Activated T-cell treated with anti-CD3 and anti-CD28 coated beads, Interleukin-2, amount 50 U/mL, for 4 hours (primary cell): ENCODE data around the gene PROKR2. TPM values are rescaled to one million over a fixed set of nuclear protein-coding genes. Genes with fewer than 3 reads are reported as not detected.

Experiments
- ATAC-seq, 2 donors: fragments of 200-7000 bp; cut with Tn5 transposase; one replicate each; pipeline ENCODE4 v1.10.0; 2021
- DNase-seq: peaks from one replicate; pipeline ENCODE4 v3.0.0-alpha.2; 2020
- H3K27me3 Mint-ChIP-seq: one replicate; pipeline ENCODE4 v1.8.0; 2021; ENCODE audit warnings: low read depth, mixed read lengths
- H3K36me3 Mint-ChIP-seq: one replicate; pipeline ENCODE4 v1.8.0; 2022; ENCODE audit warnings: mixed read lengths; ENCODE audit not compliant: insufficient read depth
- H3K4me1 Mint-ChIP-seq: one replicate; pipeline ENCODE4 v1.8.0; 2021; ENCODE audit warnings: low read depth, mixed read lengths
- H3K4me3 Mint-ChIP-seq: one replicate; pipeline ENCODE4 v1.8.0; 2021; ENCODE audit warnings: mild to moderate bottlenecking, moderate library complexity, mixed read lengths
- H3K9me3 Mint-ChIP-seq: one replicate; pipeline ENCODE4 v1.8.0; 2021; ENCODE audit warnings: mixed read lengths
- total RNA-seq, 3 donors: library from RNA; stranded (reverse); gene quantifications; one replicate each; pipeline ENCODE4 v1.2.1, GENCODE V29; 2021

PROKR2 gene
- total RNA-seq, result not detected

- Mint-ChIP-seq H3K4me1 (peaks cover 2% of the 10 kb centered on the region), H3K4me3 (no peak within 1 kb of the TSS), H3K9me3 (no peaks in the 10 kb centered on the region), H3K36me3 (no peaks in the 10 kb centered on the region), H3K27me3 (peaks cover 52% of the 10 kb centered on the region)
- no peak for DNase-seq
- peak; percentile 43 to 47 for ATAC-seq
Measured at GRCh38 chr20:5316188-5317158, at the start of gene PROKR2. Gene PROKR2 (minus strand): TSS chr20:5316954. CDS start chr20:5314369, 2,585 bp downstream.

- ATAC-seq (no peak), DNase-seq (no peak)
- Mint-ChIP-seq H3K9me3 (peaks cover 27% of the 10 kb centered on the region), H3K4me1 (no peaks in the 10 kb centered on the region), H3K4me3 (no peak overlapping the region), H3K27me3 (peaks cover 21% of the 10 kb centered on the region), H3K36me3 (peaks cover 3% of the 10 kb centered on the region)
Measured at GRCh38 chr20:5364997-5365597, 48.3 kb upstream of the PROKR2 start.

- Mint-ChIP-seq H3K4me1 (no peaks in the 10 kb centered on the region), H3K9me3 (peaks cover 34% of the 10 kb centered on the region), H3K4me3 (no peak overlapping the region), H3K36me3 (peaks cover 3% of the 10 kb centered on the region), H3K27me3 (peaks cover 21% of the 10 kb centered on the region)
- no peak for ATAC-seq
- no peak for DNase-seq
Measured at GRCh38 chr20:5364136-5364821, 47.5 kb upstream of the PROKR2 start.

- H3K27me3 Mint-ChIP-seq, result peaks cover 25% of the 10 kb centered on the region
- DNase-seq (no peak), ATAC-seq (no peak)
- H3K36me3 Mint-ChIP-seq, result peaks cover 6% of the 10 kb centered on the region
- H3K9me3 Mint-ChIP-seq, result peaks cover 39% of the 10 kb centered on the region
- no peak overlapping the region for H3K4me3 Mint-ChIP-seq
- no peaks in the 10 kb centered on the region for H3K4me1 Mint-ChIP-seq
Measured at GRCh38 chr20:5362771-5363170, 46.0 kb upstream of the PROKR2 start.

GRCh38 chr20:5361176-5361575 is 44.4 kb upstream of the PROKR2 start:
- Mint-ChIP-seq H3K4me1 (no peaks in the 10 kb centered on the region), H3K27me3 (peaks cover 22% of the 10 kb centered on the region), H3K36me3 (peaks cover 6% of the 10 kb centered on the region)

GRCh38 chr20:5357946-5358345 is 41.2 kb upstream of the PROKR2 start:
- ATAC-seq (no peak), DNase-seq (no peak)
- peaks cover 6% of the 10 kb centered on the region for H3K4me1 Mint-ChIP-seq
- peaks cover 3% of the 10 kb centered on the region for H3K36me3 Mint-ChIP-seq
- no peak overlapping the region for H3K4me3 Mint-ChIP-seq
- peaks cover 11% of the 10 kb centered on the region for H3K27me3 Mint-ChIP-seq
- H3K9me3 Mint-ChIP-seq, result peaks cover 18% of the 10 kb centered on the region

More at GRCh38 chr20:5361176-5361575, 44.4 kb upstream of the PROKR2 start:
- no peak for ATAC-seq
- Mint-ChIP-seq H3K4me3 (no peak overlapping the region), H3K9me3 (peaks cover 37% of the 10 kb centered on the region)
- no peak for DNase-seq

GRCh38 chr20:5356941-5357340 is 40.2 kb upstream of the PROKR2 start:
- ATAC-seq, result no peak
- H3K27me3 Mint-ChIP-seq, result peaks cover 14% of the 10 kb centered on the region
- peaks cover 7% of the 10 kb centered on the region for H3K4me1 Mint-ChIP-seq
- no peak overlapping the region for H3K4me3 Mint-ChIP-seq
- peaks cover 3% of the 10 kb centered on the region for H3K36me3 Mint-ChIP-seq
- no peak for DNase-seq
- H3K9me3 Mint-ChIP-seq, result peaks cover 16% of the 10 kb centered on the region

GRCh38 chr20:5354901-5355300 is 38.1 kb upstream of the PROKR2 start:
- no peak for ATAC-seq
- Mint-ChIP-seq H3K9me3 (peaks cover 10% of the 10 kb centered on the region), H3K4me1 (peaks cover 7% of the 10 kb centered on the region), H3K36me3 (peaks cover 3% of the 10 kb centered on the region), H3K27me3 (peaks cover 20% of the 10 kb centered on the region), H3K4me3 (no peak overlapping the region)
- DNase-seq, result no peak

GRCh38 chr20:5353624-5354496 is 37.1 kb upstream of the PROKR2 start:
- peak; percentile 66 to 75 for ATAC-seq
- H3K9me3 Mint-ChIP-seq, result peaks cover 5% of the 10 kb centered on the region
- peaks cover 3% of the 10 kb centered on the region for H3K36me3 Mint-ChIP-seq
- no peak overlapping the region for H3K4me3 Mint-ChIP-seq
- peaks cover 7% of the 10 kb centered on the region for H3K4me1 Mint-ChIP-seq
- DNase-seq, result no peak
- H3K27me3 Mint-ChIP-seq, result peaks cover 18% of the 10 kb centered on the region

- ATAC-seq (no peak), DNase-seq (no peak)
- no peak overlapping the region for H3K4me3 Mint-ChIP-seq
- H3K27me3 Mint-ChIP-seq, result peaks cover 12% of the 10 kb centered on the region
- H3K4me1 Mint-ChIP-seq, result peaks cover 7% of the 10 kb centered on the region
- H3K36me3 Mint-ChIP-seq, result no peaks in the 10 kb centered on the region
- no peaks in the 10 kb centered on the region for H3K9me3 Mint-ChIP-seq
Measured at GRCh38 chr20:5349448-5349847, 32.7 kb upstream of the PROKR2 start.

GRCh38 chr20:5342021-5342420 is 25.3 kb upstream of the PROKR2 start:
- peaks cover 9% of the 10 kb centered on the region for H3K27me3 Mint-ChIP-seq
- DNase-seq, result no peak
- no peak overlapping the region for H3K4me3 Mint-ChIP-seq
- no peak for ATAC-seq
- H3K9me3 Mint-ChIP-seq, result peaks cover 5% of the 10 kb centered on the region
- no peaks in the 10 kb centered on the region for H3K36me3 Mint-ChIP-seq
- H3K4me1 Mint-ChIP-seq, result no peaks in the 10 kb centered on the region

- Mint-ChIP-seq H3K4me1 (no peaks in the 10 kb centered on the region), H3K4me3 (no peak overlapping the region), H3K27me3 (peaks cover 37% of the 10 kb centered on the region), H3K36me3 (no peaks in the 10 kb centered on the region), H3K9me3 (no peaks in the 10 kb centered on the region)
- ATAC-seq (no peak), DNase-seq (no peak)
Measured at GRCh38 chr20:5331340-5331739, 14.6 kb upstream of the PROKR2 start.

GRCh38 chr20:5328268-5328667 is 11.5 kb upstream of the PROKR2 start:
- Mint-ChIP-seq H3K9me3 (no peaks in the 10 kb centered on the region), H3K27me3 (peaks cover 24% of the 10 kb centered on the region), H3K4me1 (no peaks in the 10 kb centered on the region), H3K4me3 (no peak overlapping the region), H3K36me3 (no peaks in the 10 kb centered on the region)
- no peak for ATAC-seq
- DNase-seq, result no peak

GRCh38 chr20:5327356-5327755 is 10.6 kb upstream of the PROKR2 start:
- DNase-seq, result no peak
- no peaks in the 10 kb centered on the region for H3K4me1 Mint-ChIP-seq

More at GRCh38 chr20:5327356-5327755, 10.6 kb upstream of the PROKR2 start:
- Mint-ChIP-seq H3K9me3 (no peaks in the 10 kb centered on the region), H3K27me3 (peaks cover 24% of the 10 kb centered on the region), H3K36me3 (no peaks in the 10 kb centered on the region), H3K4me3 (no peak overlapping the region)
- ATAC-seq, result no peak
